HEK293 (cell line): Measurements from ENCODE around the gene TOR4A.

Experiments
- CTCF ChIA-PET: fragments of 350-600 bp; formaldehyde crosslinking; extraction: SDS; loops from one replicate; lab custom pipeline; 2021; ENCODE audit warnings: antibody characterized with exemption; lab: Yijun Ruan, JAX
- POLR2A ChIA-PET: fragments of 300-600 bp; formaldehyde crosslinking; extraction: SDS; loops from one replicate; lab custom pipeline; 2020; ENCODE audit warnings: antibody characterized with exemption, inconsistent platforms; lab: Yijun Ruan, JAX
- H3K27ac ChIP-seq: fragments of 200-500 bp; sonication (Bioruptor generic); 2 replicates; pipeline ENCODE4 v1.5.1; 2014; ENCODE audit warnings: low read depth, low read length, control low read depth, inconsistent platforms; ENCODE audit errors: extremely low read depth
- H3K36me3 ChIP-seq, 2 experiments: fragments of 200-500 bp in 1 of 2; sonication (Bioruptor generic) in 1 of 2; 1 replicate in 1 of 2; 2 replicates in 1 of 2; pipeline ENCODE4 v1.5.1; 2014 to 2017; ENCODE audit warnings: inconsistent platforms in 2 of 2, low read length in 2 of 2; ENCODE audit not compliant: control insufficient read depth in 2 of 2, insufficient read depth in 1 of 2
- H3K4me1 ChIP-seq: fragments of 200-500 bp; sonication (Bioruptor generic); 2 replicates; pipeline ENCODE4 v1.5.1; 2014; ENCODE audit warnings: mild to moderate bottlenecking, low read length, inconsistent platforms; ENCODE audit not compliant: control insufficient read depth, insufficient read depth
- H3K4me3 ChIP-seq: 2 replicates; pipeline ENCODE4 v1.5.1; 2011; ENCODE audit warnings: low read depth, mild to moderate bottlenecking, control low read depth, low read length, moderate library complexity
- H3K9me3 ChIP-seq: fragments of 200-500 bp; sonication (Bioruptor generic); 2 replicates; pipeline ENCODE4 v1.5.1; 2014; ENCODE audit warnings: low read depth, low read length, inconsistent platforms; ENCODE audit not compliant: control insufficient read depth, insufficient read depth
- GLI2 ChIP-seq: fragments of 450-650 bp; formaldehyde crosslinking; IDR thresholded peaks from 2 replicates; pipeline ENCODE4; 2017; ENCODE audit warnings: missing biosample characterization, missing genetic modification characterization, low read depth, borderline replicate concordance
- KLF8 ChIP-seq: fragments of 450-650 bp; formaldehyde crosslinking; IDR thresholded peaks from 2 replicates; pipeline ENCODE4 v1.5.1; 2016; ENCODE audit warnings: missing biosample characterization, missing genetic modification characterization
- PRDM10 ChIP-seq: fragments of 450-650 bp; formaldehyde crosslinking; IDR thresholded peaks from 2 replicates; pipeline ENCODE4 v1.5.1; 2016; ENCODE audit warnings: missing biosample characterization, missing genetic modification characterization
- PRDM4 ChIP-seq: fragments of 450-650 bp; formaldehyde crosslinking; IDR thresholded peaks from 2 replicates; pipeline ENCODE4 v1.5.1; 2017; ENCODE audit warnings: missing biosample characterization, missing genetic modification characterization
- REST ChIP-seq: fragments of 450-650 bp; formaldehyde crosslinking; IDR thresholded peaks from 2 replicates; pipeline ENCODE4 v1.5.1; 2016; ENCODE audit warnings: missing biosample characterization, missing genetic modification characterization
- TSHZ1 ChIP-seq: fragments of 450-650 bp; formaldehyde crosslinking; IDR thresholded peaks from 2 replicates; pipeline ENCODE4 v1.5.1; 2016; ENCODE audit warnings: missing biosample characterization, missing genetic modification characterization, borderline replicate concordance
- WT1 ChIP-seq: fragments of 450-650 bp; formaldehyde crosslinking; IDR thresholded peaks from 2 replicates; pipeline ENCODE4 v1.5.1; 2016; ENCODE audit warnings: missing biosample characterization, missing genetic modification characterization
- ZBTB1 ChIP-seq: fragments of 450-650 bp; formaldehyde crosslinking; IDR thresholded peaks from 2 replicates; pipeline ENCODE4 v1.5.1; 2016; ENCODE audit warnings: missing biosample characterization, missing genetic modification characterization
- ZFP41 ChIP-seq: fragments of 450-650 bp; formaldehyde crosslinking; IDR thresholded peaks from 2 replicates; pipeline ENCODE4 v1.5.1; 2016; ENCODE audit warnings: missing biosample characterization, missing genetic modification characterization, borderline replicate concordance
- ZNF302 ChIP-seq: fragments of 450-650 bp; formaldehyde crosslinking; IDR thresholded peaks from 2 replicates; pipeline ENCODE4 v1.5.1; 2016; ENCODE audit warnings: missing biosample characterization, missing genetic modification characterization, low read depth
- ZNF394 ChIP-seq: fragments of 450-650 bp; formaldehyde crosslinking; IDR thresholded peaks from 2 replicates; pipeline ENCODE4 v1.5.1; 2016; ENCODE audit warnings: missing biosample characterization, missing genetic modification characterization, mild to moderate bottlenecking, moderate library complexity, borderline replicate concordance
- ZNF600 ChIP-seq: fragments of 450-650 bp; formaldehyde crosslinking; IDR thresholded peaks from 2 replicates; pipeline ENCODE4 v1.5.1; 2016; ENCODE audit warnings: missing biosample characterization, missing genetic modification characterization

TOR4A gene

GRCh38 chr9:137255448-137256114 lies 21.9 kb upstream of the TOR4A start (continued):
- TF ChIP-seq ZNF394 (tag by site-specific recombination) (no peak), ZNF600 (peak; percentile 56; the same call in 1 of the 2 replicates), WT1 (tag by site-specific recombination) (0 out of 2 replicates have a peak, but pooled peaks have one; percentile 19), PRDM10 (tag by site-specific recombination) (peak; percentile 50), ZBTB1 (tag by site-specific recombination) (peak; percentile 85; the same call in 1 of the 2 replicates), PRDM4 (tag by site-specific recombination) (no peak), ZFP41 (no peak), ZNF302 (tag by site-specific recombination) (no peak), KLF8 (peak; percentile 49; the same call in 1 of the 2 replicates)

- H3K4me3 ChIP-seq, result peak overlapping the region; percentile 89
- TF ChIP-seq GLI2 (tag by site-specific recombination), result no peak
- TF ChIP-seq REST (tag by site-specific recombination), result peak; percentile 90
- TF ChIP-seq, all 188 proteins: peak for 1
- CTCF ChIA-PET, result interaction anchor here (0.7 to 5.2 kb wide), 10 partner anchors 9 to 289 kb away, joined by 3 to 45 read pairs (median 4); partner anchors contain the start of gene TUBB4B
- H3K36me3 ChIP-seq, result peaks cover 9 to 20% of the 10 kb centered on the region in 2 experiments
- no peak overlapping the region; the same call in 1 of the 2 replicates for H3K27ac ChIP-seq
- peaks cover 5% of the 10 kb centered on the region; the same call in 1 of the 2 replicates for H3K4me1 ChIP-seq
- POLR2A ChIA-PET, result interaction anchor here (0.5 to 9.1 kb wide), 8 partner anchors 11 to 188 kb away, joined by 3 to 336 read pairs (median 6); partner anchors contain the start of genes EXD3, NOXA1 and TUBB4B
- H3K9me3 ChIP-seq, result no peaks in the 10 kb centered on the region
Measured at GRCh38 chr9:137256362-137256761, 21.2 kb upstream of the TOR4A start.

- Histone ChIP-seq H3K36me3 (peaks cover 9 to 20% of the 10 kb centered on the region in 2 experiments), H3K4me1 (peaks cover 5% of the 10 kb centered on the region; the same call in 1 of the 2 replicates), H3K4me3 (no peak overlapping the region), H3K27ac (no peak overlapping the region), H3K9me3 (no peaks in the 10 kb centered on the region)
- ChIA-PET POLR2A (interaction anchor here (0.5 to 9.1 kb wide), 7 partner anchors 10 to 189 kb away, joined by 3 to 336 read pairs (median 5); partner anchors contain the start of genes EXD3, NOXA1 and TUBB4B), CTCF (interaction anchor here (0.7 to 5.2 kb wide), 8 partner anchors 8 to 289 kb away, joined by 3 to 45 read pairs (median 5); partner anchors contain the start of gene TUBB4B)
- no peak for TF ChIP-seq TSHZ1 (tag by site-specific recombination)
Measured at GRCh38 chr9:137256856-137257255, 20.7 kb upstream of the TOR4A start.
